WTC11 (cell line): ENCODE data around the gene COL6A3. TPM values are rescaled to one million over a fixed set of nuclear protein-coding genes. Genes with fewer than 3 reads are reported as not detected.

Experiments used
- ATAC-seq: fragments of 200-7000 bp; cut with Tn5 transposase; 2 replicates; pipeline ENCODE4 v1.10.0; 2021; ENCODE audit warnings: mild to moderate bottlenecking, moderate library complexity
- CTCF ChIA-PET: fragments of 300-600 bp; sonication (Branson Sonifier 250); formaldehyde crosslinking; loops from one replicate; lab custom pipeline; 2021; ENCODE audit warnings: antibody characterized with exemption; lab: Charles Lee
- POLR2A ChIA-PET: fragments of 350-600 bp; sonication (Branson Sonifier 250); formaldehyde crosslinking; loops from one replicate; lab custom pipeline; 2021; ENCODE audit warnings: antibody characterized with exemption; lab: Charles Lee
- DNase-seq: peaks from one replicate; pipeline ENCODE4 v3.0.0; 2021; ENCODE audit warnings: low spot score
- H3K27ac Mint-ChIP-seq: 2 replicates; pipeline ENCODE4 v1.8.0; 2021; ENCODE audit warnings: mixed read lengths
- H3K27me3 Mint-ChIP-seq: 2 replicates; pipeline ENCODE4 v1.8.0; 2021; ENCODE audit warnings: low read depth, mild to moderate bottlenecking, moderate library complexity, mixed read lengths
- H3K36me3 Mint-ChIP-seq: 2 replicates; pipeline ENCODE4 v1.8.0; 2021; ENCODE audit warnings: mixed read lengths
- H3K4me1 Mint-ChIP-seq: 2 replicates; pipeline ENCODE4 v1.8.0; 2022; ENCODE audit warnings: mixed read lengths
- H3K4me3 Mint-ChIP-seq: 2 replicates; pipeline ENCODE4 v1.8.0; 2021; ENCODE audit warnings: mild to moderate bottlenecking, moderate library complexity, mixed read lengths
- H3K9me3 Mint-ChIP-seq: 2 replicates; pipeline ENCODE4 v1.8.0; 2021; ENCODE audit warnings: mixed read lengths
- AR ChIP-seq: fragments of 250-450 bp; sonication (Bioruptor Pico); IDR thresholded peaks from 2 replicates; pipeline ENCODE4 v1.9.0; 2021; ENCODE audit warnings: mild to moderate bottlenecking
- CREM ChIP-seq: sonication (generic); formaldehyde crosslinking; IDR thresholded peaks from 2 replicates; pipeline ENCODE4 v1.8.1; 2022; ENCODE audit warnings: mild to moderate bottlenecking, missing genetic modification reagents, moderate library complexity
- ESRRA ChIP-seq: sonication (generic); formaldehyde crosslinking; IDR thresholded peaks from 2 replicates; pipeline ENCODE4 v1.8.1; 2022; ENCODE audit warnings: mild to moderate bottlenecking, missing genetic modification reagents, borderline replicate concordance
- ETV6 ChIP-seq: sonication (generic); formaldehyde crosslinking; IDR thresholded peaks from 2 replicates; pipeline ENCODE4 v1.8.1; 2022; ENCODE audit warnings: mild to moderate bottlenecking, missing genetic modification reagents
- FOXJ3 ChIP-seq: sonication (generic); formaldehyde crosslinking; IDR thresholded peaks from 2 replicates; pipeline ENCODE4 v1.9.0; 2021; ENCODE audit warnings: missing genetic modification reagents, mild to moderate bottlenecking, borderline replicate concordance
- FOXP4 ChIP-seq: sonication (generic); formaldehyde crosslinking; IDR thresholded peaks from 2 replicates; pipeline ENCODE4 v1.8.0; 2022; ENCODE audit warnings: mild to moderate bottlenecking, missing genetic modification reagents
- HMGA2 ChIP-seq: fragments of 250-450 bp; sonication (Bioruptor Pico); IDR thresholded peaks from 2 replicates; pipeline ENCODE4 v1.4.0; 2021; ENCODE audit warnings: mild to moderate bottlenecking, moderate library complexity
- KAT7 ChIP-seq: sonication (generic); formaldehyde crosslinking; IDR thresholded peaks from 2 replicates; pipeline ENCODE4 v1.8.1; 2023; ENCODE audit warnings: missing genetic modification reagents, mild to moderate bottlenecking, borderline replicate concordance
- NFATC4 ChIP-seq: fragments of 250-450 bp; sonication (Bioruptor Pico); IDR thresholded peaks from 2 replicates; pipeline ENCODE4 v1.9.0; 2021; ENCODE audit warnings: mild to moderate bottlenecking
- OVOL2 ChIP-seq: fragments of 250-450 bp; sonication (Bioruptor Pico); IDR thresholded peaks from 2 replicates; pipeline ENCODE4 v1.9.0; 2021; ENCODE audit warnings: mild to moderate bottlenecking, borderline replicate concordance
- PRRX2 ChIP-seq: fragments of 250-450 bp; sonication (Bioruptor Pico); IDR thresholded peaks from 2 replicates; pipeline ENCODE4 v1.8.0; 2021; ENCODE audit warnings: mild to moderate bottlenecking
- RORB ChIP-seq: fragments of 250-450 bp; sonication (Bioruptor Pico); IDR thresholded peaks from 2 replicates; pipeline ENCODE4 v1.9.0; 2021; ENCODE audit warnings: mild to moderate bottlenecking
- SP1 ChIP-seq: sonication (generic); formaldehyde crosslinking; conservative IDR thresholded peaks from 2 replicates; pipeline ENCODE4 v1.8.1; 2022; ENCODE audit warnings: missing genetic modification reagents
- TEAD4 ChIP-seq: sonication (generic); formaldehyde crosslinking; IDR thresholded peaks from 2 replicates; pipeline ENCODE4 v1.8.0; 2022; ENCODE audit warnings: mild to moderate bottlenecking, missing genetic modification reagents
- TP53 ChIP-seq: sonication (generic); formaldehyde crosslinking; IDR thresholded peaks from 2 replicates; pipeline ENCODE4 v1.8.1; 2023; ENCODE audit warnings: mild to moderate bottlenecking, missing genetic modification reagents
- ZNF232 ChIP-seq: sonication (generic); formaldehyde crosslinking; IDR thresholded peaks from 2 replicates; pipeline ENCODE4 v1.8.0; 2022; ENCODE audit warnings: mild to moderate bottlenecking, missing genetic modification reagents
- total RNA-seq: library from RNA; stranded (reverse); gene quantifications from 3 replicates; pipeline ENCODE4 v1.2.3, GENCODE V29; 2021
- TF ChIP-seq, protein P1 (sequence below): sonication (generic); formaldehyde crosslinking; IDR thresholded peaks from 2 replicates; pipeline ENCODE4 v1.8.1; 2022; ENCODE audit warnings: low read depth, mild to moderate bottlenecking, moderate library complexity, missing genetic modification reagents, borderline replicate concordance
- TF ChIP-seq, protein P2 (sequence below): sonication (generic); formaldehyde crosslinking; IDR thresholded peaks from 2 replicates; pipeline ENCODE4 v1.8.1; 2023; ENCODE audit warnings: mild to moderate bottlenecking, missing genetic modification reagents, moderate library complexity
- TF ChIP-seq, protein P3 (sequence below): fragments of 250-450 bp; sonication (Bioruptor Pico); IDR thresholded peaks from 2 replicates; pipeline ENCODE4 v1.9.0; 2021; ENCODE audit warnings: mild to moderate bottlenecking, borderline replicate concordance
- TF ChIP-seq, protein P4 (sequence below): sonication (generic); formaldehyde crosslinking; IDR thresholded peaks from 2 replicates; pipeline ENCODE4 v1.8.1; 2023; ENCODE audit warnings: mild to moderate bottlenecking, missing genetic modification reagents
- TF ChIP-seq, protein P5 (sequence below): sonication (generic); formaldehyde crosslinking; IDR thresholded peaks from 2 replicates; pipeline ENCODE4 v1.8.1; 2023; ENCODE audit warnings: mild to moderate bottlenecking, missing genetic modification reagents, moderate library complexity

Gene COL6A3
- total RNA-seq, 1 experiment from 2014 or later = 2.6 TPM

- ATAC-seq = no peak
- no peak overlapping the region for H3K27ac Mint-ChIP-seq
- TF ChIP-seq TP53 (CRISPR knock-in tag) (no peak), AR (CRISPR knock-in tag) (no peak)
- H3K9me3 Mint-ChIP-seq = 0 out of 2 replicates have a peak, but pooled peaks cover 3% of the 10 kb centered on the region
- H3K27me3 Mint-ChIP-seq = no peaks in the 10 kb centered on the region
- POLR2A ChIA-PET = interaction anchor here (0.5 kb wide), 1 partner anchor 71 kb away, joined by 3 read pairs; no protein-coding TSS in a partner anchor
- DNase-seq = no peak
- H3K36me3 Mint-ChIP-seq = peaks cover 2% of the 10 kb centered on the region; the same call in 1 of the 2 replicates
- H3K4me1 Mint-ChIP-seq = no peaks in the 10 kb centered on the region
- no peak overlapping the region for H3K4me3 Mint-ChIP-seq
- CTCF ChIA-PET = no interaction called here
These were observed 70.0 kb downstream of the COL6A3 start for GRCh38 chr2:237343993-237344392.

- TF ChIP-seq, protein P1, sequence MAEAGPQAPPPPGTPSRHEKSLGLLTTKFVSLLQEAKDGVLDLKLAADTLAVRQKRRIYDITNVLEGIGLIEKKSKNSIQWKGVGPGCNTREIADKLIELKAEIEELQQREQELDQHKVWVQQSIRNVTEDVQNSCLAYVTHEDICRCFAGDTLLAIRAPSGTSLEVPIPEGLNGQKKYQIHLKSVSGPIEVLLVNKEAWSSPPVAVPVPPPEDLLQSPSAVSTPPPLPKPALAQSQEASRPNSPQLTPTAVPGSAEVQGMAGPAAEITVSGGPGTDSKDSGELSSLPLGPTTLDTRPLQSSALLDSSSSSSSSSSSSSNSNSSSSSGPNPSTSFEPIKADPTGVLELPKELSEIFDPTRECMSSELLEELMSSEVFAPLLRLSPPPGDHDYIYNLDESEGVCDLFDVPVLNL = no peak
- TF ChIP-seq NFATC4 (CRISPR knock-in tag) = no peak
- no peak for TF ChIP-seq KAT7
- TF ChIP-seq, protein P2, sequence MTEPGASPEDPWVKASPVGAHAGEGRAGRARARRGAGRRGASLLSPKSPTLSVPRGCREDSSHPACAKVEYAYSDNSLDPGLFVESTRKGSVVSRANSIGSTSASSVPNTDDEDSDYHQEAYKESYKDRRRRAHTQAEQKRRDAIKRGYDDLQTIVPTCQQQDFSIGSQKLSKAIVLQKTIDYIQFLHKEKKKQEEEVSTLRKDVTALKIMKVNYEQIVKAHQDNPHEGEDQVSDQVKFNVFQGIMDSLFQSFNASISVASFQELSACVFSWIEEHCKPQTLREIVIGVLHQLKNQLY (CRISPR knock-in tag) = no peak
- no peak for TF ChIP-seq OVOL2 (CRISPR knock-in tag)
- TF ChIP-seq, protein P3, sequence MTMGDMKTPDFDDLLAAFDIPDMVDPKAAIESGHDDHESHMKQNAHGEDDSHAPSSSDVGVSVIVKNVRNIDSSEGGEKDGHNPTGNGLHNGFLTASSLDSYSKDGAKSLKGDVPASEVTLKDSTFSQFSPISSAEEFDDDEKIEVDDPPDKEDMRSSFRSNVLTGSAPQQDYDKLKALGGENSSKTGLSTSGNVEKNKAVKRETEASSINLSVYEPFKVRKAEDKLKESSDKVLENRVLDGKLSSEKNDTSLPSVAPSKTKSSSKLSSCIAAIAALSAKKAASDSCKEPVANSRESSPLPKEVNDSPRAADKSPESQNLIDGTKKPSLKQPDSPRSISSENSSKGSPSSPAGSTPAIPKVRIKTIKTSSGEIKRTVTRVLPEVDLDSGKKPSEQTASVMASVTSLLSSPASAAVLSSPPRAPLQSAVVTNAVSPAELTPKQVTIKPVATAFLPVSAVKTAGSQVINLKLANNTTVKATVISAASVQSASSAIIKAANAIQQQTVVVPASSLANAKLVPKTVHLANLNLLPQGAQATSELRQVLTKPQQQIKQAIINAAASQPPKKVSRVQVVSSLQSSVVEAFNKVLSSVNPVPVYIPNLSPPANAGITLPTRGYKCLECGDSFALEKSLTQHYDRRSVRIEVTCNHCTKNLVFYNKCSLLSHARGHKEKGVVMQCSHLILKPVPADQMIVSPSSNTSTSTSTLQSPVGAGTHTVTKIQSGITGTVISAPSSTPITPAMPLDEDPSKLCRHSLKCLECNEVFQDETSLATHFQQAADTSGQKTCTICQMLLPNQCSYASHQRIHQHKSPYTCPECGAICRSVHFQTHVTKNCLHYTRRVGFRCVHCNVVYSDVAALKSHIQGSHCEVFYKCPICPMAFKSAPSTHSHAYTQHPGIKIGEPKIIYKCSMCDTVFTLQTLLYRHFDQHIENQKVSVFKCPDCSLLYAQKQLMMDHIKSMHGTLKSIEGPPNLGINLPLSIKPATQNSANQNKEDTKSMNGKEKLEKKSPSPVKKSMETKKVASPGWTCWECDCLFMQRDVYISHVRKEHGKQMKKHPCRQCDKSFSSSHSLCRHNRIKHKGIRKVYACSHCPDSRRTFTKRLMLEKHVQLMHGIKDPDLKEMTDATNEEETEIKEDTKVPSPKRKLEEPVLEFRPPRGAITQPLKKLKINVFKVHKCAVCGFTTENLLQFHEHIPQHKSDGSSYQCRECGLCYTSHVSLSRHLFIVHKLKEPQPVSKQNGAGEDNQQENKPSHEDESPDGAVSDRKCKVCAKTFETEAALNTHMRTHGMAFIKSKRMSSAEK (CRISPR knock-in tag) = no peak
- no peak for TF ChIP-seq ETV6
- TF ChIP-seq HMGA2 (CRISPR knock-in tag) = no peak
- no peak for TF ChIP-seq ZNF232 (CRISPR knock-in tag)
- TF ChIP-seq PRRX2 (CRISPR knock-in tag) = no peak
- no peak for TF ChIP-seq CREM (CRISPR knock-in tag)
- TF ChIP-seq, protein P4, sequence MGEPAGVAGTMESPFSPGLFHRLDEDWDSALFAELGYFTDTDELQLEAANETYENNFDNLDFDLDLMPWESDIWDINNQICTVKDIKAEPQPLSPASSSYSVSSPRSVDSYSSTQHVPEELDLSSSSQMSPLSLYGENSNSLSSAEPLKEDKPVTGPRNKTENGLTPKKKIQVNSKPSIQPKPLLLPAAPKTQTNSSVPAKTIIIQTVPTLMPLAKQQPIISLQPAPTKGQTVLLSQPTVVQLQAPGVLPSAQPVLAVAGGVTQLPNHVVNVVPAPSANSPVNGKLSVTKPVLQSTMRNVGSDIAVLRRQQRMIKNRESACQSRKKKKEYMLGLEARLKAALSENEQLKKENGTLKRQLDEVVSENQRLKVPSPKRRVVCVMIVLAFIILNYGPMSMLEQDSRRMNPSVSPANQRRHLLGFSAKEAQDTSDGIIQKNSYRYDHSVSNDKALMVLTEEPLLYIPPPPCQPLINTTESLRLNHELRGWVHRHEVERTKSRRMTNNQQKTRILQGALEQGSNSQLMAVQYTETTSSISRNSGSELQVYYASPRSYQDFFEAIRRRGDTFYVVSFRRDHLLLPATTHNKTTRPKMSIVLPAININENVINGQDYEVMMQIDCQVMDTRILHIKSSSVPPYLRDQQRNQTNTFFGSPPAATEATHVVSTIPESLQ (CRISPR knock-in tag) = no peak
- no peak for TF ChIP-seq RORB (CRISPR knock-in tag)
- TF ChIP-seq, protein P5, sequence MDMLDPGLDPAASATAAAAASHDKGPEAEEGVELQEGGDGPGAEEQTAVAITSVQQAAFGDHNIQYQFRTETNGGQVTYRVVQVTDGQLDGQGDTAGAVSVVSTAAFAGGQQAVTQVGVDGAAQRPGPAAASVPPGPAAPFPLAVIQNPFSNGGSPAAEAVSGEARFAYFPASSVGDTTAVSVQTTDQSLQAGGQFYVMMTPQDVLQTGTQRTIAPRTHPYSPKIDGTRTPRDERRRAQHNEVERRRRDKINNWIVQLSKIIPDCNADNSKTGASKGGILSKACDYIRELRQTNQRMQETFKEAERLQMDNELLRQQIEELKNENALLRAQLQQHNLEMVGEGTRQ (CRISPR knock-in tag) = no peak
- TF ChIP-seq TEAD4 = no peak
- TF ChIP-seq SP1 (CRISPR knock-in tag) = no peak
- TF ChIP-seq ESRRA (CRISPR knock-in tag) = no peak
- no peak for TF ChIP-seq FOXP4
- TF ChIP-seq FOXJ3 (CRISPR knock-in tag) = no peak
- Mint-ChIP-seq H3K4me1 (no peaks in the 10 kb centered on the region), H3K4me3 (no peak overlapping the region), H3K27ac (no peak overlapping the region), H3K27me3 (no peaks in the 10 kb centered on the region), H3K9me3 (0 out of 2 replicates have a peak, but pooled peaks cover 3% of the 10 kb centered on the region), H3K36me3 (peaks cover 2% of the 10 kb centered on the region; the same call in 1 of the 2 replicates)
- CTCF ChIA-PET = no interaction called here
- no peak for DNase-seq
- no peak for ATAC-seq
- POLR2A ChIA-PET = no interaction called here
These were observed 72.1 kb downstream of the COL6A3 start for GRCh38 chr2:237341872-237342271.
